ENCODE data around the gene TMEM59L.
"Not testable (repeated sequence)": the region's sequence is repeated elsewhere in the genome, so short reads cannot be mapped to it uniquely, and the experiment has no call there.

TMEM59L gene

DNA sequence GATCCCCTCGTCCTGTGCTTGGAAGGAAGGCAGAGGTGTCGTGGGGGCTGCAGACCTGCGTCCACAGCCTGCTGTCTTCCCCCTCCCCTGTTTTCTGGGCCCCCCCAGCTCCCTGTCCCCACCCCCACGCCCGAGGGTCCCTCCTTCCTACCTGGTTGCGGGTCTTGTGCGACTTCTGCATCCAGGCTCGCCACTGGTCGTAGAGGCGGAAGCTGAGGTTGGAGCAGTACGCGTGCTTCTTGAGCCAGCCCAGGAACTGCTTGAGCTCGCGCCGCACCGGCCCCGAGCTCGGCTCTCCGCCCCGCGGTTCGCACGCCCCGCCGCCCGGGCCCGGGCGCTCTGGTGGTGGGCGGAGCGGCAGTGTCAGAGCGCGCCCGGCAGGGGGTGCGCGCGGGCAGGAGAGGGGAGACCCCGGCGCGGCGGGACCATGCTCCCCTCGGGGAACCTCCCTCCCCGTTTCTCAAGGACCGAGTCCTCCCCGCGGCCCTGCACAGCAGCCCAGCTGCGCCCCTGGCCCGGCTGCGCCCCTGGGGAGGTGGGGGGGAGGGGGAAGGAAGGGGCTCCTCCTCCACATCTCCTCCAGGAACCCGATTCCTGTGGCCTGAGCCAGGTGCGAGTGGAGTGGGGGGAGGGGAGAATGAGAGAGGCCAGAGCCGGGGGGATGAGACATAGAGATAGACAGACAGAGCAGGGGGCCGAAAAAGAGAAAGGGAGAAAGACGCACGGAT is 18.4 kb upstream of the TMEM59L start:
- DNase-seq = peak; percentile 74

GRCh38 chr19:18594824-18595373 is 17.8 kb upstream of the TMEM59L start:
- DNase-seq = no peak

- no peak for DNase-seq
Observed at GRCh38 chr19:18595475-18595874, 17.2 kb upstream of the TMEM59L start.

DNA sequence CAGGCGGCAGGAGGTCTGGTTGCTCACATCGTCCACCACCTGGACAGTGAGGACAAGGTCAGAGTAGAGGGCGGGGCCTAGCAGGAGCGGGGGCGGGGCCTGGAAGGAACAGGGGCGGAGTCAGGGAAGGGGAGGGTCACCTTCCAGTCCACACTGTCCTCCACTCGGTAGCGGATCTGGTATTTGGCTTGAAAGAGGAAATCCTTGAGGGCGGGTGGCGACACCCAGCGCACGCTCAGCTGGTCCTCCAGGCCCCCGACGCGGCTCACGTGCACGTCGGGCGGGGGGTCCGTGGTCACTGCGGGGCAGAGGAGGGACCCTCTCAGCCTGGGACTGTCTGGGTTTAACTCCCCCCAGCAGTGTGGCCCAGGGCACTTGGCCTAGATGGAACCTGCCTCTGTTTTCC is 15.9 kb upstream of the TMEM59L start:
- DNase-seq = peak; percentile 47

DNA sequence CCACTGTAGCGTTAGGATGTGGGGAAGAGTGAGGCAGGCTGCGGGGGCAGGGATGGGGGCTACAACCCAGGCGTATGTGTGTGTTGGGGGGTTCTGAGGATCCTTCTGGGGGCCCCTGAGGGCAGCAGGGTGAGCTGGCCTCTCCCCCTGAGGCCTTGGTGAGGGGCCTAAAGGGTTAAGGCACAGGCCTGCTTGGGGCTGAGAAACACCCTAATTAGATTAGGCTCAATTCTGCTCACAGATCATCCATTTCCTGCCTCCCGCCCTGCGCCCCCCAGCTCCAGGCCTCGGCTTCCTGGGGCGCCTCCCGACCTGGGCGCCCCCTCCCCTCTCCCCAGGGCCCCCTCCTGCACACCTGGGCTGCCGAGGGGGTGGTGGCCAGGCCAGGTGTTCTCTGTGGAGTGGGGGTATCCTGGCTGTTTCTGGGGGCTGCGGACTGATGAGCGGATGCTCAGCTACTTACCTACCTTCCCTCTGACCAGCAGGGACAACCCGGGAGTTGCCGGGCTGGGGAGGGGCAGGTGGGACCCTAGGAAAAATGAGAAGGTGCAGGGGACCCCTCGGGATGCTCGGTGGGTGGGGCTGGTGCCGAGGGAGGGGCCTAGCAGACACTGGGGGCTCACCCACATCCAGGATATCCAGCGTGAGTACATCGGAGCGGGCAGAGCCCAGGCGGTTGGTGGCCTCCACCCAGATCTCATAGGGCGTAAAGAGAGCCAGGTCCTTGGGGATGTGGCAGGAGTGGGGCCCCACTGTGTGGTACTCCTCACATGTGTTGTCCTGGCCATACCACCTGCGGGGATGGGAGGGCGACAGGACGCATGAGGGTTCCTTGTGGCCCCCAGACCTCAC is 14.6 kb upstream of the TMEM59L start:
- no peak for DNase-seq

- DNase-seq = no peak
Observed at GRCh38 chr19:18599485-18599884, 13.2 kb upstream of the TMEM59L start.

GRCh38 chr19:18600692-18601397 is 11.8 kb upstream of the TMEM59L start:
- not testable (repeated sequence) for DNase-seq

DNA sequence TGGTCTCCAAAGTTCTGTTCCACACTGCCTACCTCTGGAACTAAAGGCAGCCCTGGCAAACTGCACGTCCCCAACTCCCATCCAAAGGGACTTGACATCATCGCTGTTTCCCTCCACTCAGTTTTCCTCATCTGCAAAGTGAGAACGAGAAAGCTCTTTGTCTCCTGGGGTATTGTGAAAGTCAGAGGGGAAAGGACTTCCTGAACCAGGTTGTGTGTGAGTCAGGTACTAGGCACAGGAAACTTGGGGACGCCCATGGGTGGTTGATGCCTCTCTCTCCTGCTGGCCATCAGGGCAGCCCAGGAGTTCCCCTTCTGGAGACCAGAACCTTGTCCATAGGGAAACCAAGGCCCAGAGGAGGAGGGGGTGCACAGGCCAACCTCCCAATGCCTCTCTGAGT is 10.8 kb upstream of the TMEM59L start:
- no peak for DNase-seq

- DNase-seq = no peak
Observed at GRCh38 chr19:18603255-18603957, 9.3 kb upstream of the TMEM59L start.

DNA sequence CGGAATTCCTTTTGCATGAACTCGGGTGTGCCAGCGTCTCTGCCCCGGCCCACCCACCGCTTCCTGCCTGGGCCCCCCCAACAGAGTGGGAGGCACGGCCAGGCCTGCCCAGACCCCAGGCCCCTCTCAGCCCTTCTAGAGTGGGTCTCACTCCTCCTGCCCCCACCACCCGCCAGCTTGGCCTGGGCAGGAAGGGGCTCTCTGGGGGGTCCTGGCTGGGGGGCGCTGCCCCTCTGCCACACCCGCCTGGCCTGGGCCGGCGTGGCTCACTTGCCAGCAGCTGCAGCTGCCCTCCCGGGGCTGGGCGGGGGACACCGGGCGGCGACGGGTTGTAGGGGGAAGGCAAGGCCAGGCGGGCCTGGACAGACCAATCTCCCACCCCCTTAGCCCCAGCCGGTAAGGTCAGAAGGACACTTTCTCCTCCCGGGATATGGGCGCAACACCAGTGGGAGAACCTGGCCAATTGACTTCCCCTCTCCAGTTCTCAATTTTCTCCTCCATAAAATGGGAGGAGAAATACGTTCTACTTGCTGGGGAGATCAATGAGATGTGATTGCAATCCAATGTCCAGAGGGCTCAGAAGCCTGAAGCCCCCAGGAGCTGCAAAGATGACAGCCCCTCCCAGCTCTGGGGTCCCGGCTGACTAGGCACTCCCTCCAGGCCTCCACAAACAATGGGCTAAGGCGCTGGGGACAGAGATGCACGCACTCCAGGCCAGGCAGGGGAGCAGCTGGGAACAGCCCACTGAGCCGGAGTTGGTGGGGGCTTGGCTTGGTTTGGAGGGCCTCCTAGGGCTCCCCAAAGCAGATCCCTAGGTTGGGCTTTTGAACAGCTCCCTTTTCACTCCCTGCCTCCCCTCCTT is 8.5 kb upstream of the TMEM59L start:
- DNase-seq = no peak

DNA sequence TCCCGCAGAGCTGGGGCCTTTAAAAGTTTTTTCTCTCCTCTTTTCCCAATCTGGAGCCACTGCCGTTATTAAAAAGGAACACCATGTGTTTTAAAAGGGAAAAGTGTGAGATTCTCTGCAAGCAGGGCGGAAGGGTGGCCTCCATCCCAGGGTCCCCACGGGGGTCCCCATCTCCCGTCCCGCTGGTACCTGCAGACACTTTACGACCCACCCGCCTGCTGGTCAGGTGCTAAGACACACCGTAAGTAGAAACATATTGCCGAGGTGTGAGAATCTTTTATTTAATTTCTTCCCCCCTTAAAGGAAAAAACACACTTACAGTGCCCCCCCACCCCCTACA is 7.9 kb upstream of the TMEM59L start:
- DNase-seq = no peak

DNA sequence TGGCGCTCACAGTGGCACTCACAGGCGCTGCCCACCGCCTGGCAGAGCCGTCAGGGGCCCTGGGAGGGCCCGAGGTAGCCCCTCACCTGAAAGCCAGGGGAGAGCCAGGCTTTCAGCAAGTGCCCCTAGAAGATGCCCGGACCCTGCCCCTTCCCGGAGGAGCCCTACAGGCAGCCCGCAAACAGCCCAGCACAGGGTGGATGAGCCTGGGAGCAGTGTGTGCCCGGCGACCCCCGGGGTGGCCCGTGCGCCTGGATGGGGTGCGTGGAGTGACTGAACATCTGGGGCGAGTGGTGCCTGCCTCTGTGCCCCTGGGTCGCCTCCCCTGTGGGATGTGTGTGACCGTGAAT is 7.5 kb upstream of the TMEM59L start:
- no peak for DNase-seq

- DNase-seq = no peak
Observed at GRCh38 chr19:18605546-18606280, 7.0 kb upstream of the TMEM59L start.

DNA sequence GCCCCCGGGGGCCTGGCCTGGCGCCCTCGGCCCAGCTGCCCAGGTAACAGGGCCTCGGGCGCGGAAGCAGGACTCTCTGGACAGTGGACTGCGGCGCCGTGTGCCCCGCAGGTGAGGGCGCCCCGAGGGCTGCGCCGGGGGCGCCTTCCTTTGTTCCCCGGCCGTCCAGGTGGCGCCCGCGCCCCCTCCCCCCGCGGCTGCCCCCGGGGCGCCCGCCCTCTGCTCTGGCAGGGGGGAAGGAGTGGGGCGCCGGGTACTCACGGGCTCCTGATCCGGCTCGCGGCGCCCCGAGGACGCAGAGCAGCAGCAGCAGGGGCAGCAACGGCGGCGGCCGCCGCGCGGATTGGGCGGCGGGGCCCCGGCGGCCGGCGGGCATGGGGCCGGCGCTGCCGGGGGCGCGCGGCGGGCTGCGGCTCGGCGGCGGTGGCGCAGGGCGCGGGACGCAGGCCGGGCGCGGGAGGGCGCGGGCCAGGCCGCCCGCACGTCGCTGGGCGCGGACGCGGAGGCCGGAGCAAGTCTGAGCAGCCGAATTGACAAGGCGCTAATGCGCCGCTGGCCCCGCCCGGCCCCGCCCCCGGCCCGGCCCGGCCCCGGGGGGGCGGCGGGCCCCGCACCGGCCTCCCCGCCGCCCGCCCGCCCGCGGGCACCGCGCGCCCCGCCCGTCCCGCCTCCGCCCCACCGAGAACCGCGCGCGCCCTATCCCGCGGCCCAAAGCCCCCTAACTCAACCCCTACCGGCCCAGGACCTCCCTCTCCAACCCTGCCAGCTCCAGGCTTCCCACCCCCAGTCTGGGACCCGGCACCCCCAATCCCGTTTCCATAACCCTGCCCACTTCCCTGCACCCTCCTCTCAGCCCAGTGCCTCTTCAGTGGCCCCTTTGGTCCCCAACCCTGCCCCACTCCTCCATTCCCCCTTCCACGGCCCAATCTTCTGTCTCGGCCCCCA is 6.1 kb upstream of the TMEM59L start, which contains the start of gene CRLF1:
CRLF1 (minus strand) TSS at position 519 of the 945 bp plus-strand sequence; CDS start at position 376, 143 bp downstream.
- DNase-seq = no peak

GRCh38 chr19:18607226-18608101 is 5.2 kb upstream of the TMEM59L start:
- DNase-seq = no peak

- no peak for DNase-seq
Observed at GRCh38 chr19:18608102-18608804, 4.4 kb upstream of the TMEM59L start.

- DNase-seq = no peak
Observed at GRCh38 chr19:18608805-18609716, 3.6 kb upstream of the TMEM59L start.

All from CD4-positive, alpha-beta T cell treated with Interleukin-15 for 1 hour (primary cell).